Measurements from ENCODE around the gene EAF1.

- TF ChIP-seq CTCF (IDR thresholded peaks at IDR 0.05), result no peak
- no peak for TF ChIP-seq POLR2A (IDR thresholded peaks at IDR 0.05)
- no peak for TF ChIP-seq POLR2AphosphoS5 (IDR thresholded peaks at IDR 0.05)
Measured at GRCh38 chr3:15476378-15476777, 49.0 kb downstream of the EAF1 start.
